GM19372 (cell line): ENCODE results near the gene CYP1B1.
"Not testable (repeated sequence)": the region's sequence is repeated elsewhere in the genome, so short reads cannot be mapped to it uniquely, and the experiment has no call there.

Experiments used
- ATAC-seq: cut with Tn5 transposase; IDR thresholded peaks from one replicate; pipeline ENCODE4 v1.9.1; 2021; ENCODE audit warnings: mild to moderate bottlenecking, low read depth, moderate library complexity; ENCODE audit not compliant: unreplicated experiment

CYP1B1 gene

DNA sequence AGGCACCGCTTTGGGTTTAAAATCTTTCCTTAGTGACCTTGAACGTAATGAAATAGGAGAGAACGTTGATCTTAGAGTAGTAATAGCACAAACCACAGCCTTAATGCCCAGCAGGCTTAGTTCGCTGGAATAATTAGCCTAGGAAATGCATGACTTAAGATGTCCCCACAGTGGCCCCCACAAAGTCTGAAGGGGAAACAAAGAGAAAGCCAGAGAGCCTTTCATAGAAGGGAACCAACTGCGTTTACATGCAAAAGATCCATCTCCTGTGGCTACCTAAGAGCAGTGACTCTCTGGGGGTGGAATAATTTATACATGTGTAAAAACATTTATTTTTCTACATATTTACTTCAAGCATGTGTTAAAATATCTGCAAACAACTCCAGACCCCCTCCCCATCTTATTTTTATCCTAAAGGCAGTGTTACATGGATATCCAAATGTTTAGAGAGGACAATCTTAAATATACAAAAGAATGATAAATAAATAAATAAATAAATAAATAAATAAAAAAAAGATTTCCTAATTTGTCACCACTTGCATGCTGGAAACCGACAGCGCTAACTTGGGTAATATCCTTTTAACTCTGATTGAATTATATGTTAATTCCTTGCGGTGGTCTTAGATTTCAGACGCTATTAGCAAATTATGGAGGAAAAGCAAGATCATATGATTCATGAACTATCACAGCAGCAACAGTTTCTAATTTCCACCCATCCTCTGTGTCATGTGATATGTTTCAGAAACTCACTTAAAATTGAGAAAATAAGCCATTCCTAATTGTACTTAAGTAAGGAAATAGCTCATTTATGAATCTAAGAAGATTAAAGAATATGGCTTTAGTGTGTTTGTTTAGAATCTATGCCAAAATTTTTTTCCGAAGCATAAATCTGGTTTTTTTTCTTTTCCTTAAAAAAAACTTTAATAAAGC, 23.4 kb upstream of the CYP1B1 start:
- no peak for ATAC-seq

DNA sequence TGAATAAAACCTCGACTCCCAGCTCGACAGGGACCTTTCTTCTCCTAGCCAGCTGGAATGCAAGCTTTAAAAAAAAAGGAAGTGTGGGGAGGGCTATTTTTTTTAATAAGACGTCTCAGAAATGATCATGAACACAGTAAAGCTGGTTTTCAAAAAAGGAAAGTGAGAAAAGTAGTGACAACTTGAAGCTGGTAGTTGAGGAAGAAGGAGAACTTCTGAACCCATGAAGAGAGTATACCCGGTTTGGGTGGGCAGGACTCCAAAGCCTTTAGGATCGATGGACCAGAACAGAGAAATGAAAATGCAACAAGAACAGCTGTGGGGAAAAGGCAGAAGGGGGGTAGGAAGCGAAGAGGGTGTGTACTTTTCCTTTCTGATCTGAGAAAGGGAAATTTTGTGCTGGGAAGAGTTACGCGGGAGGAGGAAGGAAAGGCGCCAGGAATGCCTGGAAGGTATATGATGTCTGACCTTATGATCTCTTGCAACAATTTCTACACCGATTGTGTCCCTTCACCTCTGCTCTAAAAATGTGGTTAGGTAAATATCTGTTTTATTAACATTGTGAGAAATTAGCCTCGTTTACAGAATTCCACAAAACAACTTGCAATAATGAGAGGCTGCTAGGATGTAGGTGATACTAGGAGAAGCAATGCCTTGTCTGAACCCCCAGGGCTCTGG, 22.6 kb upstream of the CYP1B1 start:
- no peak for ATAC-seq

DNA sequence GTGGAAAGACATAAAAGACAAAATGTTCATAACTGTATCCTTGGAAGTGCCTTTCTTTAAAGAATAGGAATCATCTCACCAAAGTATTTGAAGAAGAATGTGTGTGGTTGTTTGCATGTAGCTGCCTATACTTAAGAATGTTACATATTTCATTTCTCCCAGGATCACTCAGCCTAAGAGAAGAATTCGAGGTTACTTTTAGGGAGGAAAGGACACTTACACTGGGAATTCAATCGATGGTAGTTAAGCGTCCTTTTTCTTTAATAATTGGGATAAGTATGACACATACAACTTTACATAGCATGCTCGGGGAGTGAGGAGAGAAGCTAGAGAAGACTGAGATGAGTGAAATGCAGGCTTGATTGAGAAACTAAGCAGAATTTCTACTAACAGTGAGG, 22.0 kb upstream of the CYP1B1 start:
- no peak for ATAC-seq

DNA sequence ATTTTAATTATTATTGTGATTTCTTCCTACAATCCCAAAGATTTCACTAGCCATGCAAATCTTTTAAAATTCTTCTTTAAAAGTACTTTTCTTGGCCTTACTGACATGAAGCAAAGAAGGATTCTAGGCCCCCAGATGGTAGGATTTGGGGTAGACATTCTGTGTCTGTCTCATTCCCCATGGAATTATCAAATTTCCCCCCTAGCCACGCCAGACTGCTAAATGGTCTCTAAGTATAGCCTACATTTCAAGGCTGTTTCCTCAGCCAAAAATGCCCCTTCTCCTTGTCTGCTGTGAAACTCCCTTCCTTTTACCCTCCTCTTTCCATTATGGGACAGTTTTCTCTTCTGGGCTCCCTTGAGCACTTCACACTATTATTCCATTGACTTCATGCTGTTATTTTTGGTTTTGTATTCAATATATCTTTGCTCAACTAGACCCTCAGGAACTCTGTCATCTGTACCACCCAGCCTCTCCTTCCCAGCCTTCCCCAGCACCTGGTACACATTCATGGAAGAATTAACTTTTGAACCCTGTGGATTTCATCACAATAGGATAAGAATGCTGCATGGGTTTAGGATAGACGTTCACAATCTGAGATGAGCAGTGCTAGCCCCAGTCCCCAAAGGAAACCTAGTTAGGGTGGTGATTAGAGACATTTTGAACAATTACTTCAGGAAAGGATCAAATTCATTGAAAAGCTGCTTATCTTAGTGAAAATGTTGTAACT, 21.5 kb upstream of the CYP1B1 start:
- no peak for ATAC-seq

DNA sequence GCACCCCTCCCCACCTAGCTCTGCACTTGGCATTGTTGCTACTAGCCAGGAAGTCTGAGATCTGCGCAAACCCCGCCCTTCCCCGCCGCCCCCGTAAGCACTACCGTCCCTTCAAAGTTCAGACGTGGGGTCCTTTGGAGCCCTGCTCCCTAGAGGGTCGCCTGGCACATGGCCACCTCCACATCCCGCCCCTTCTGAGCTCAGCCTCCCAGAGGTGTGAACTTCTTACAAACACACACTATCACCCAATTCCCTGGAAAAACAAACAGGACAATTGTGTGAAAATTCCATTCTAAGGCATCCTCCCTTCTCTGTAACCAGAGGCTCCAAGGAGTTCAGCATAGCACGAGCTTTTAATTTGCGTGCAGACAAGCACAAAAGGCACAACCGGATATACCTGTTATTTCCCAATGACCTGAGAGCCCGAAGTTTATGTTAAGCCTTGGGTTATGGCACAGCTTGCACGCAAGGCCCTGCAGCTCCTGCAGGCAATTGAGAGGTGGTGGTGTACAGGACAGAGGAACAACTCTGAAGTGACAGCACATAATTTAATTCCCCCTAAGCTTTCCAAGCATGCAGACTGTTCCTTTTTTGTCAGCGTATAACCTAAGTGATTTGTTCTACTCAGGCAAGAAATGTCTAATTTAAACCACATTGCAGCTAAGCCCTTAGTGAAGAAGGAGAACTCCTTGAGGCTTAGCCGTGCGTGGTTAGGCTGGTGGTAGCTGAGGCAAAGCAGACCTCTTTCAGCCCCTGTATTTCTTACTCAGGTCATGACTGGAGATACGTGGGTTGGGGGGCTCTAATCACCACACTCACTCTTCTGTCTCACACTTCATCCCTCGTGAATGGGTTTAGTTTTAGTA, 20.3 kb upstream of the CYP1B1 start:
- ATAC-seq, result no peak

DNA sequence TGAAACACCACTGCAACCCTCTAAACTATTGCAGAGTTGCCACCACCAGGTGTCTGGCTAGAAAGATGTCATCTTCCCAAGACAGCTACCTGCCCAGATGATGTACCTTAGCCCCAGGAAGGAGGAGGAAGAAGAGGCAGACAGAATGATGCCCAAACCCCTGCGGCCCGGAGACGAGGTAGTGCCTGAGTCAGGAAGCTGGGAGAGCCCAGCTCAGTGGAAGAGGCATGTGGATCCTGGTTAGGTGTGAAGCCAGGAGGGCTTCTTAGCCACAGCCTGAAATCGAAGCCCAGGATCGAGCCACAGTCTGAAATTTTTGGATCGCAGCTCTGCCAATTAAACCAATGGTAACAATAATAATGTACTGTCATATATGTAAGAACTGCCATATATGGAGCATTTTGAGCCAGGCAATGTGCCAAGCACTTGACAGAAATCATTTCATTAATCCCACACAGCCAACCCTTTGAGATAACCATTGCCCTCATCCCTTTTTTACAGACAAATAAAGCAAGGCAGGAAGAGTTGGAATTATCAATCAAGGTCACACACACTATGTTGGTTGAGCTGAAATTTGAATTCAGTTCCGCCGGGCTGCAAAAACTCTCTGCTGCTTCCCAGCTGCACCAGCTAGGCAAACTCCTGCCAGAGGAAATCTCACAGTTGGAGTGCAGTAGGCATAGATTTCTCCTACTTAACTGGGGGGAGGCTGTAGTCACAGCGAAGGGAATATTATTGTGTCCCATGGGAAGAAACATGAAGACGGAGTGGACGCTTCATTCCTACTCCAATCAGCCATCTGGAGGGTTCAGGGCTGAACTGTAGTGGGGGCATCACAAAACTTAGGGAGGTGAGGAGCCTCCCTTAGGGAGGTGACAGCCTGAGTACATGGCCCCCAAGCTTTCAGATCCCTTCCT, 19.4 kb upstream of the CYP1B1 start:
- ATAC-seq, result no peak

DNA sequence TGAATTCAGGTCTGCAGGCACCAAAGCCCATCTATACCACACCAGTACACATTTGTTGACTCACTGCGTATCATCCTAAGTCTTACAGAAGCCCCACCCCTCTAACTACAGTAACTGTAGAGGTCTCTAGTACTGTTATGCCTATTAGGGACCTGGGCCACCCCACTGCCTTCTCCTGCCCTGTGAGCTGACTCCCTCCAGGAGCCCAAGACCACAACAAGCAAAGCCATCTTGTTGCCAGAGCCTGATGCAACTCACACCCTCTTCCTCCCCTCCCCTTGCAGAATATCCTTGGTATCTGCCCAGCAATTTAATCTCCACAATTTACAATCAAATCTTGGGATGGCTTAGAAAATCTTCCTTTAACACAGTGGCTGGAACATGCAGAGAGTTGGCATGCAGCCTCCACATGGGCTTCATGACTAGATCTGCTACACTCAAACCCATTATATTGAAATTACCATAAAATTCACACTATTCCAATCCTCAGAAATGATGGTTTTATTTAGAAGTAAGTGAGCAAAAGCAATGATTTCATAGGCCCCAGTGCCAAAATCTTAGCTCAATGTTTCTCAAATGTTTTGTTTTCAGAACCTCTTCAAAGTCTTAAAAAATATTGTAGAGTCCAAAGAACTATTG, 17.7 kb upstream of the CYP1B1 start:
- no peak for ATAC-seq

DNA sequence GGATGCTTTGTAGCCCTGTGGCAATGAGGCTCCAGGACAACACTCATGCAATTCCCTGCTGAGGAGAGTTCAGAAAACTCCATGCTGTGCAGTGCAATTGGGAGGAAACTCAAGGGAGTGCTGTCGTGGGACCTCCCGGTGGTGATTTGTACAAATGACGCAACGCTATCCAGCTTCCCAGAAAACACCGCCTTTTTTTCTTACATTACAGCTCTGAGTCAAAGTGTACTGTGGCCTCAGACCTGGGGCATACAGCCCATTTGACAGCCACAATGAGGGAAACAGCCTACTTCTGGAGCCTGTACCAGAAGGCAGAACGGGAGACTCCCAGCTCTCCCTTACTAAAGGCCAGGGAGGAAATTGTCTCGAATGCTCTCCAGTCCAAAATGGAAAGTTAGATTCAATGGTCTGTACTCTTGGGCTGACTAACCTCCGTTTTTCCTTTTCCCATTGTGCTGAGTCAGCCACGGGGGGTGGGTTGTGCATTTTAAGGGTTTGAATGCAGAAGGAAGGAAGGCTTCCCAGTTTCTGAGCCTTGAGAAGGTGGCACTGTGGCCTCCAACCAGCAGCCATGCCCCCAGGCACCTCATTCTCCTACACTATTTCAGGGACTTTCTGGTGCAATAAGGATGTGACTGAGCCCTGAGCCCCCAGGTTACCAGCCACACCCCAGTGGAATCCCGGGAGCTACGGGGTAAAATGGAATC, 16.4 kb upstream of the CYP1B1 start:
- ATAC-seq, result no peak

DNA sequence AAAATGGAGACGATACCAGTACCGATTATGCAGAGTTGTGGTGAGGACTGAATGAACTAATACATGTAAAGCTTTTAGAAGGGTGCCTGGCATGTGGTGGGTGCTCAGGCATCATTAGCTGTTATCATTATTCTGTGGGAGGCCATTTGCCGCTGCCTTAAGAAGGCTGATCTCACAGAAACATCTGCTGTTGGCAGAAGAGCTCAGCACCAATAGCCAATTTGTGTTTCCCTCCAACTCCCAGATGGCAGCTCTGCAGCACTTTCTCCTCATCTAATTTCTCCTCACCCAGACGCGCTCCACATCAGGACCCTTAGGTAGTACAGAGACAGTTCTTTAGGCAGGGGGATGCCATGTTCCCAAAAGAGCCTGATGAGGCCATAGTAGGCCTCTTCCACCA, 15.8 kb upstream of the CYP1B1 start:
- ATAC-seq, result no peak

DNA sequence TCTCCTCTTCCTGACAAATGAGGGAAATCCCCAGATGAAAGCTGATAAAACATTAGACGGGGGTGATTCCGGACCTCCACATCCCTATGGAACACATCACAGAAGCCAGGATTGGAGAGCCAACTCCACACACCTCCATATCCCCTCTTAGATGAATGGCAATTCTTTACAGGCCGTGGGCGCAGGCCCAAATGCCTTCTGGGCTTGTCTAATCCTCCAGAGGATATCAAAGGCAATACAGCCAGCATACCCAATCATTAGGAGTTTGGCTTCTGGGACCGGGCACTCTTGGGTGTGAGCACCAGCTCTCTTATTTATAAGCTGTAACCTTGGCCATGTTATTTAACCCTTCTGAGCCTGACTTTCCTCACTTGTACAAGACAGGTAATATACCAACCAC, 15.0 kb upstream of the CYP1B1 start:
- ATAC-seq, result no peak

DNA sequence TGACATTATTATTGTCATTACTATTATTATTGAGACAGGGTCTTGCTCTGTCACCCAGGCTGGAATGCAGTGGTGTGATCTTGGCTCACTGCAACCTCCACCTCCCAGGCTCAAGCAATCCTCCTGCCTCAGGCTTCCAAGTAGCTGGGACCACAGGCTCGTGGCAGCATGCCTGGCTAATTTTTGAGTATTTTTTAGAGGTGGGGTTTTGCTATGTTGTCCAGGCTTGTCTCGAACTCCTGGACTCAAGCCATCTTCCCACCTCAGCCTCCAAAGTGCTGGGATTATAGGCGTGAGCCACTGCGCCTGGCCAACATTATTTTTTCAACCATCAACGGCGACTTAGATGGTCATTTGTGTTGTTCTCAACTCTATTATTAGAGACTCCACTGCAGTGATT, 14.3 kb upstream of the CYP1B1 start:
- ATAC-seq, result not testable (repeated sequence)

DNA sequence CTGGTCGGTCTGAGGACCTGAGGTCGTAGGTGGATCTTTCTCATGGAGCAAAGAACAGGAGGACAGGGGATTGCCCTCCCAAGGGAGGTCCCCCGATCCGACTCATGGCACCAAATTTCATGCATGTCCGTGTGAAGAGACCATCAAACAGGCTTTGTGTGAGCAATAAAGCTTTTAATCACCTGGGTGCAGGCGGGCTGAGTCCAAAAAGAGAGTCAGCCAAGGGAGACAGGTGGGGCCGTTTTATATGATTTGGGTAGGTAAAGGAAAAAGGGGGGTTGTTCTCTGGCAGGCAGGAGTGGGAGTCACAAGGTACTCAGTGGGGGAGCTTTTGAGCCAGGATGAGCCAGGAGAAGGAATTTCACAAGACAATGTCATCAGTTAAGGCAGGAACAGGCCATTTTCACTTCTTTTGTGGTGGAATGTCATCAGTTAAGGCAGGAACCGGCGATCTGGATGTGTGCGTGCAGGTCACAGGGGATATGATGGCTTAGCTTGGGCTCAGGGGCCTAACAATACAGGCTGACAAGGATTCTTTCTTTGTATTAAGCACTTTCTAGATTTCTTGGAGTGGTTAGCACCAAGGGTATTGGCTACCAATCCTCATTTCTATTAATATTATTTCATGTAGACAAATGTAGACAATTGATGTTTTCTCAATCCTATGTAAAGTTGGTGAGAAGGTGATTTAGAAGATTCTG, 10.2 kb upstream of the CYP1B1 start:
- ATAC-seq, result not testable (repeated sequence)

DNA sequence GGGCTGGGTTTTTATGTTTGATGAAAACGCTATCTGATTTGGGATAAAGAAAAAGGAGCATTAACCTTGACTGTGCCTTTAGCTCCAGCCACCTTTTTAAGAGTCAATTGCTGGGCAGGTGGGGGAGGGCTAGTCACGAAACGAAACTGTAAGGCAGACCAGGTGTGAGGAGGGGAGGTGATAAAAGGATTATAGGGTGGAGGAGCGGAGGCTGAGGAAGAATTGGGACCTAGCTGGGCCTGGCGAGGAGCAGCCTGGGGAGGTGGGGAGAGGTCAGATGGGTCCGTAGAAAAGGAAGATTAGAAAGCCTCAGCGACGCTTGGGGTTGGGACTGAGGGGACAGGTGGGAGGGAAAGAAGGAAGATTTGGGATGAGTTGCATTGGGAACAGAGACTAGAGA, 8.6 kb upstream of the CYP1B1 start:
- ATAC-seq, result not testable (repeated sequence)

DNA sequence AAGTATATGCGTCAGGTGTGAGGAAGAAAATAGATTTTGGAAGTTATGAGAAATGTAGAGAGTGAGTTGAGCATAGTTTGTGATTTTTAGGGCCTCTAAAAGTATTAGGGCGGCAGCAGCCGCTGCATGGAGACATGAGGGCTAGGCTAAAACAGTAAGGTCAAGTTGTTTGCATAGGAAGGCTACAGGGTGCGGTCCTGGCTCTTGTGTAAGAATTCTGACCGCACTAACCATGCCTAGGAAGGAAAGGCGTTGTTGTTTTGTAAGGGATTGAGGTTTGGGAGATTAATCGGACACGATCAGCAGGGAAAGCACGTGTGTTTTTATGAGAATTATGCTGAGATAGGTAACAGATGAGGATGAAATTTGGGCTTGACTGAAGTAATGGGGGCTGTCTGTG, 6.8 kb upstream of the CYP1B1 start:
- ATAC-seq, result not testable (repeated sequence)

DNA sequence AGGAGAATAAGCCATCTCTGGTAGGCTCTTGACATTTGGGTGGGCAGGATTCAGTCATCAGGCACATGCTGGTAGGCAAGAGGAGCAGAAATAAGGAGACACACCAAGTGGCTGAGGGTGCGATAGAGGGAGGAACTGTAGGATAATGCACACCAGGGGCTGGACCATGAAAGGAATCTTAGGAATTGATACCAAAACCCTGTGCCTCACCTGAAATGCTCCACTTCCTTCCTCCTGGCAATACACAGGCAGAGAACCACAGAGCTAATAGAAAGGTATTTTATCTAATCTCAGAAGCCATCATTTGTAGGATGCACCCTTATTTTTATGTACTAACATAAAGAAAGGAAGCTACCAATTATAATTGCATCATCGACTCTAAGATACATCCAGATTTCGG, 4.4 kb upstream of the CYP1B1 start:
- ATAC-seq, result no peak

DNA sequence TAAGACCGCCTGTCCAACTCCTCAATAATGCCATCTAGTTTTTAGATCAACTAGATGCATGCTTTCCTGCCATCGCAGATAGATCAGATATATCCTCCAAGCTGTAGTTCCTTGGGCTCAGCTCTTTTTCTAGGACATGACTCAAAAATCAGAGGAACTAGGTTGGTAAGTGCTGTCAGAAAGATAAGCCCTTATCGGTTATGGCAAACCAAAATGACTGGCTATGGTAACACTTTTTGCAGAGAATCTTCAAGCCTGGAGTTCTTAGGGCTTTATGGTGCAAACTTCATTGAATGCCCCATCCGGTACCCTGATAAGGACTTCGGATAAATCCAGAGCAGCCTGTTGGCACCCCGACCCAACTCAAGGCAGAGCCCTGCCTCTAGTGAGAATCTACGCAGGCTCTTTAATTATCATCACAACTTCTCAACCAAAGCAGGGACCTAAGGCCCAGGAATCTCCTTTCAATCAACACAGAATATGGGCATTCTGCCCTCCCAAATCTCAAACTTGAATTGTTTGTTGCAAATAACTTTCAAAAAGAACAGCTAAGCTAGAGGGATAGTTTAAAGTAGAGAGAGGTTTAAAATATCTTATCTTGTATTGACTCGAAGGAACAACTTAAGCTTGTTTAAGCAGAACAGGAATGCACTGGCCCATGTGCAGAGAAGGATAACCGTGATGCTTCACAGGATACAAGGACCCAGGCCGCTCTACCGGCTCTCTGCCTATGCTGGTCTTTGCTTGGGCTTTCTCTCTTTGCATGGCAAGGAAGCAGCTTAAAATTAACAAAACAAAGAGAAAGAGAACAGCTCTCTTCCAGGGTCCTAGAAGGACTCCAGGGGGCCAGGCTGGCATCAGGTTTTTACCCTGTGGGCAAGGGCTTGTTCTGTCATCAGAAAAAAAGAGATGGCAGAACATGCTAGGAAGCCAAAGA, 3.4 kb upstream of the CYP1B1 start:
- no peak for ATAC-seq

DNA sequence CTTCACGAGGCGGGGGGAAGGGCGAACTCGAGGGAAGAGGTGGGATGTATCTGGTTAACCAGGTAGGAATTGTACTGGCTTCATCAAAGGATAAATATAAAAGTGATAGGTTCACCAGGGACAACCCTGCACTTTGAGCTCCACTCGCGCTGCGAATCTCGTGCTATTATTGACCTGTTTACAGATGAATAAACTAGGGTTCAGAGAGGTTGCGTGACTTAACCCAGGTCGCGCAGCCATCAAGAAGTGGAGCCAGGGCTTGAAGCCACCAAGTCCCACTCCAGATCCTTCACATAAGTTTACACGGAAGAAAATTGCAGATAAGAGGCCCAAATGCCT, 1.4 kb upstream of the CYP1B1 start:
- no peak for ATAC-seq
